GM10847 (cell line): Measurements from ENCODE around the gene EIF4G1.
A peak's percentile ranks its signal among the peaks of the same experiment; 100 is the strongest.

ENCODE experiments used
- POLR2A ChIP-seq: IDR thresholded peaks from 2 replicates; pipeline ENCODE4 v1.6.1; 2011; ENCODE audit not compliant: insufficient read length; ENCODE audit errors: extremely low read depth

Gene EIF4G1

DNA sequence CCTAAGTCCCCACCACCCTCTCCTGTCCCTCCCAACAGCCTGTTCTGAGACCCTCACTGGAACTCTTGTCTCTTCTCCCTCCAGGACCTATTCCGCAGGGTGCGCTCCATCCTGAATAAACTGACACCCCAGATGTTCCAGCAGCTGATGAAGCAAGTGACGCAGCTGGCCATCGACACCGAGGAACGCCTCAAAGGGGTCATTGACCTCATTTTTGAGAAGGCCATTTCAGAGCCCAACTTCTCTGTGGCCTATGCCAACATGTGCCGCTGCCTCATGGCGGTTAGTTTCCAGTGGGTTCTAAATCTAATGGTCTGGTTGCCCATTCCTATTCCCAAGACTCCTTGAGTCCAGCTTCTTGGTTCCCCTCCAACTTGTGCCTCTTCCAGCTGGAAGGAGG, 9.3 kb downstream of the EIF4G1 start:
- TF ChIP-seq POLR2A, result no peak

DNA sequence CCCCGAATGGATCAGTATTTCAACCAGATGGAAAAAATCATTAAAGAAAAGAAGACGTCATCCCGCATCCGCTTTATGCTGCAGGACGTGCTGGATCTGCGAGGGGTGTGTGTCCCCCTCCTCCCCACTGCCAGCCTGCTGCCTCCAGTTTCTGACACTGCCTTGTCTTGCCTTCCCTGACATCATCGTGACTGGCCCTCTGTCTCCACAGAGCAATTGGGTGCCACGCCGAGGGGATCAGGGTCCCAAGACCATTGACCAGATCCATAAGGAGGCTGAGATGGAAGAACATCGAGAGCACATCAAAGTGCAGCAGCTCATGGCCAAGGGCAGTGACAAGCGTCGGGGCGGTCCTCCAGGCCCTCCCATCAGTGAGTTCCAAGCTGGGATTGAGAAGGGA, 10.9 kb downstream of the EIF4G1 start:
- TF ChIP-seq POLR2A, result no peak

DNA sequence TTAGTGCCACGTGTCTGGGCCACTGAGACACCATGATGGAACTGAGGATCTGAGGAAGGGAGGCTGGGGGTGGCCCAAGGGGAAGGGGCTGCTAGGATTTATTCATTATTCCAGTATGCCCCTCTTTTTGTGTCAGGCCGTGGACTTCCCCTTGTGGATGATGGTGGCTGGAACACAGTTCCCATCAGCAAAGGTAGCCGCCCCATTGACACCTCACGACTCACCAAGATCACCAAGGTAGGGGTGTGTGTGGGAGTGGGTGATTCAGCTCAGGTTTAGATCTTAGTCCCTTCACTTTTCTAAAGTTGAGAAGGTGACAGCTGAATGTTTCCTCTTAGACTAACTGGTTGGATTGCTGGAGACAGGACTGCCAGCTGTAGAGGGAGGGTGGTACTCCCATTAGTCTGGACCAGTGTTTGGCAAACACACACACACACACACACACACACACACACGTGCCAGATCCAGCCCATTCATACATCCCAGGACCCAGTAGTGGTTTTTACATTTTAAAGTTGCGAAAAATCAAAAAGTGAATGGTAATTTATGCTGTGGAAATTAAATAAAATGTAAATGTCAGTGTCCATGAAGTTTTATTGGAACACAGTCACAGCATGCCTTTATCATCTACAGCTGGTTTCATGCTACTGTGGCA, 11.4 kb downstream of the EIF4G1 start:
- no peak for TF ChIP-seq POLR2A

DNA sequence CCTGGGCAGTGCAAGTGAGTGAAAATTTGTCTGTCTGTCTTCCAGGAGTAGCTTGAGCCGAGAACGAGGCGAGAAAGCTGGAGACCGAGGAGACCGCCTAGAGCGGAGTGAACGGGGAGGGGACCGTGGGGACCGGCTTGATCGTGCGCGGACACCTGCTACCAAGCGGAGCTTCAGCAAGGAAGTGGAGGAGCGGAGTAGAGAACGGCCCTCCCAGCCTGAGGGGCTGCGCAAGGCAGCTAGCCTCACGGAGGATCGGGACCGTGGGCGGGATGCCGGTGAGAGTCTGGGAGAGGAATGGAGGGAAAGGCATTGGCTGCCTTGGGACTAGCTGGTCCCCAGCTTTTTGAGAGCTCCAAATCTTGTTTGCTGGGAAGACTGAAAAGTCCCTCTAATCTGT, 12.8 kb downstream of the EIF4G1 start:
- no peak for TF ChIP-seq POLR2A

DNA sequence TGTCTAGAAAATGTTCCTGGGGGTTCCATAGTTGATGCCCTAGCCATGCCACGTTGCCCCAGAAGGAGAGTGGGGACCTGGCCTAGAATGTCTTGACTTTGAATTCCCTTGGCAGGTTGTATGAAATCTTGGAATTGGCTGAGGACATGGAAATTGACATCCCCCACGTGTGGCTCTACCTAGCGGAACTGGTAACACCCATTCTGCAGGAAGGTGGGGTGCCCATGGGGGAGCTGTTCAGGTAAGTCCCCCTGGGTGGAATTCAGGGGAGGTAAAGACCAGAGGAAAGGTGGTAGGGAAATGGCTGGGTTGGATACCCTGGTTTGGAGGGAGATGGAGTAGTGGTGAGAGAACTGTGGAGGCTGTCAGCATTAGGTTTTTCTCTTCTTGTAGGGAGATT, 14.1 kb downstream of the EIF4G1 start:
- no peak for TF ChIP-seq POLR2A

DNA sequence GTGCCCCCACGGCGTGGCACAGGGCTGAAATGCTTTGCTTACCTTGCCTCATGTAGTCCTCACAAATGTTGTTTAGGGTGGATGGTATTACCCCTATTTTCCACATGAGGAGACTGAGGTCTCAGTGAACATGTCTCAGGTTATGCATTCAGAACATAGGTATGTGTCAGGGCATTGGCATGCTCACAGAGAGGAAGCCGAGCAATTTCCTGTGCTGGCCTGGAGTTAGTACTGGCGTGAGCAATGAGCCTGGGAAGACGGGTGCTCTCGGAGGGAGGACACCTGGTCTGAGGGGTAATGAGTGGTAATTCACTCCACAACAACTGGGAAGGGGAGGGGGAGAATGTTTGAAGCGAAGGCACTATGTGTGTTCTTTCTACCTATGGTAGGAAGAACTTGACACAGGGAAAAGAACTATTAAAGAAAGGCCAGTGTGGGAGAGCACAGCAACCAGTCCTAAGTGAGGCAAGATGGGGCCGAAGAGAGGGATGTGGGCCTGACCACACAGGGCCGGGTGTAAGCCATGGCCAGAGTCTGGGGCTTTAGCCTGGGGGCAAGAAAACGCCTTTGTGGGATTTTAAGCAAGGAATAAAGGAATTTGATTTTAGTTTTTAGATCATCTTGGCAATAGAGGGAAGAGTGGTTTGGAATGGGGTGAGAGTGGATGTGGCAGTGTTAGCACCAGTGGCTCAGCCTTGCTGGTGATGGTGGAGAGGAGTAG, 18.1 kb downstream of the EIF4G1 start:
- TF ChIP-seq POLR2A, result no peak

DNA sequence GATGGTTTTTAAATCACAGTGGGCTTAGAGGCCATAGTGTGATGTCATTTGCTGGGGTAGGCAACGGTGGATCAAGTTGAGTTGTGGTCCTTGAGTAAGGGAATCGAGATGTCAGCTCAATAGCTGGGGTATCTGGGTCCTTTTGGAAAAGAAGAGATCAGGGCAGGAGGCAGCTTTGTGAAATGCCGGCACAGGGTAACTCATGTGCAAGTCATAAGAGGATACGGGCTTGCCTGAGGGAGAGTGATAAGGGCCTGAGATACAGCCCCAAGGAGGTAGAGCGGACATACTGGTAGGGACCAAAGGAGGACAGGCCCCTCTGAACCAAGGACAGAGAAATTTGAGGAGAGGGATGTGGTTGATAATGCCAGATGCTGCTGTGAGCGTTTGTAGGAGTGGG, 18.8 kb downstream of the EIF4G1 start:
- no peak for TF ChIP-seq POLR2A

DNA sequence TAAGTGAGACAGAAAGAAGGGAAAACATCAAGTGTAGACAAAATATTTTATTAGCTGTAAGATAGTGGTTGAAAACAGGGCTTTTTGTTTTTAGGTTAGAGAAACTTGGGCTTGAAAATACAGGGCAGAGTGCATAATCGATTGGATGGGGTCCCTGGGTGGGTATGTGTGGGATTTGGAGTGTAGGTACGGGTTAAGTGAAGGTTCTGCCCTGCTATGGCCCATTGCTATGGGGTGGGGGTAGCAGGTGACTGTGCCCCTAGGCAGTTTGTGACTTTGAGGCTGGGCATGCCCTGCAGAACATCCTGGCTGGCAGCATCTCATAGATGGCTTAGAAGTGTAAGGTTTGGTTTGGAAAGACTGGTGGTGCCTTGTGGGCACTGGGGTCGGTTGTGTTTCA, 19.3 kb downstream of the EIF4G1 start:
- TF ChIP-seq POLR2A, result no peak

DNA sequence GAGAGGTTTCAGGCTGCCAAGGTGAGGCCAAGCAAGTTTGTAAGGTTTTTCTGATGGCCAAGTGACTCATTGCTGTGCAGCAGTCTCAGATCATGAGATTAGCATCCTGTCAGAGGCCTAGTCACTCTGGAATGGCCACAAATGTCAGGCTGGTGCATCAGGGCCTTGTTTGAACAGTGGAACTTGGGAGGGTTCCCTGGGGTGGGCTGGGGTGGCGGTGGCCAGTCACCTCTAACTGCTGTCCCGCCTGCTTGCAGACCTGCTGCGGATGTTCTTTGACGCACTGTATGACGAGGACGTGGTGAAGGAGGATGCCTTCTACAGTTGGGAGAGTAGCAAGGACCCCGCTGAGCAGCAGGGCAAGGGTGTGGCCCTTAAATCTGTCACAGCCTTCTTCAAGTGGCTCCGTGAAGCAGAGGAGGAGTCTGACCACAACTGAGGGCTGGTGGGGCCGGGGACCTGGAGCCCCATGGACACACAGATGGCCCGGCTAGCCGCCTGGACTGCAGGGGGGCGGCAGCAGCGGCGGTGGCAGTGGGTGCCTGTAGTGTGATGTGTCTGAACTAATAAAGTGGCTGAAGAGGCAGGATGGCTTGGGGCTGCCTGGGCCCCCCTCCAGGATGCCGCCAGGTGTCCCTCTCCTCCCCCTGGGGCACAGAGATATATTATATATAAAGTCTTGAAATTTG, 20.2 kb downstream of the EIF4G1 start:
- no peak for TF ChIP-seq POLR2A

DNA sequence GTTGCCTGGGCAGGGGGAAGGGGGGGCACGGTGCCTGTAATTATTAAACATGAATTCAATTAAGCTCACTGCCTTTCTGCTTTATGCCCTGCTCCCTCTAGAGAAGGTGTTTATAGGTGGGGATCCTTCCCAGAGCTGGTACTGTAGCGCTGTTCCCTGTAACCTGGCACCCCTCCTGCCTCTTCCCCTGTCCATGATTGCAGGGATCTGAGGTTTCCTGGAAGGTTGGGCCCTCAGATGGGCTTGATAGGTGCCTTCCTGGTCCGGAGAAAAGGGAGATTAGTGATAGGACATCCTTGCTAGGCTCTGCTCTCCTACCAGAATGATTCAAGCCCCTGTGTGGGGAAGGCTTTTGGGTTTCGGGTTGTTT, 20.9 kb downstream of the EIF4G1 start:
- no peak for TF ChIP-seq POLR2A

DNA sequence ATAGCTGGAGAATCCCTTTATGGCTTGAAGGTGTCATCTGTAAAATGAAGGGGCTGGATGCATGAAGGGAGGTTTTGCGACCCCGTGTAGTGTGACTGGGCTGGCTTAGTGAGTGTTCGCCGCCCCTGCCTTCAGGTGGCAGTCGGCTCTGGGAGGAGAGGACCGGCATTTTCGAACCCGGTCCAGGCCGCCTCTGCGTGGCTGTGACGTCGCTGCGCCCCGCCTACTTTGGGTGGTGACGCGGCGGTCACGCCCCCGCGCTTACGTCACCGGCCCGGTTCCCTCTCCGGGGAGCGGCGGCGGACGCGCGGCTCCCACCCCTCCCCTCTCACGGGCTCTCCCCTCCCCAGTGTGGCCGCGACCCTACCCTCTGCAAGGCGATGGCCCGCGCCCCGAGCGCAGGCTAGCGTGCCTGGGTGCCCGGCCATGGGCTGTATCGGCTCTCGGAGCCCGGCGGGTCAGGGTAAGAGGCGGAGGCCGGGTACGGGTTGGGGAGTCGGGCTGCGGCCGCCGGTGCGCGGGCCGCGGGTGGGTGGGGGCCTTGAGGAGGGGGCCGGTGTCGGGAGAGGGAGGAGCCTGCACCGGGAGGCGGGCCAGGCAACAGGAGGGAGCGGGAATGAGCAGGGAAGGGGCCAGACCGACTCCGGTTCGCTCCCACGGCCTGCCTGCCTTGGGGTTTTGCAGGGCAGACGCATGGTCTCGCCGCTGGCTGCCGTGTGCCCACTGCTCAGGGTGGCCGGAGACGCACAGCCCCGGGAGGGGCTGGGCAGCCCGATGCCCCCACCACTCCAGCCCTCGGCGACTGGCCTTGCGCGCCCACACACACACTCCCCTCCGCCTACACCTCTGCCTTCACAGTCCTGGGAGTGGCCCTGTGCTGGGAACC, 21.5 kb downstream of the EIF4G1 start:
- TF ChIP-seq POLR2A, result peak; percentile 19

DNA sequence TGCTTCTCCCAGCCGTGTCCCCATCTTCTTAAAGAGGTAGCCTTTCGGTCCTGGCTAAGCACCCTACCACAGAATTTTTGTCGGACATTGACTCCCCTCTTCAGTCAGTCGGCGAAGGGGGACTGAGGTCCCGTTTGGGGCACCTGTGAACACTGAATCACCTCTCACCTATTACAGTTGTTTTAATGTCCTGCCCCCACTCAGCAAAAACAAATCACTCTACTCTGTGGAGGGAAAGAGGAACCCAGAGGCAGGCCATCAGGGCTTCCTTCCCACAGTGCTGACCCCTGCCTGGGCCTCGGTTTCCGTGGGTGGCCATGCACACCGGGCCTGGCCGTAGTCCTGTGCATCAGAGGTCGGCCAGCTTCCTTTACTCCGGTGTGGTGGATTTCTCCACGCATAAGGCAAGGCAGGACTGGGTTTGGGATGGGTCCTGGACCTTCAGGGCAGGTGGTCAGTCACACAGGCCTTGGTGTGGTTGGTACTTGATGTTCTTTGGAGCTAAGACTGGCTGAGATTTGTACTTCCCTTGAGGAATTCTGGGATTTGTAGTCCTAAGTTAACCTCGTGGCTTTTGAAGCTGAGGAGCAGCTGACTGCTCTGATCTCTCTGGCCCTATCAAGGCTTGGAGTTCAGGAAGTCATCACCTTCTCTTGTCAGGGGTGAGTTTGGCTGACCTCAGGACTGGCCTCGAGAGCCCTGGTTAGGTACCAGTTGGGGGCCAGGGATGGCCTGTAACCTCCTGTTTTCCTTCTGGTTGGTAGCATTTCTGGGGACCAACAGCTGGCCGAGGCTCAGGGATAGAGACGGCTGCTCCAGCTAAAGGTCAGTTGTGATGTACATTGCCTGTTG, 22.4 kb downstream of the EIF4G1 start:
- no peak for TF ChIP-seq POLR2A

DNA sequence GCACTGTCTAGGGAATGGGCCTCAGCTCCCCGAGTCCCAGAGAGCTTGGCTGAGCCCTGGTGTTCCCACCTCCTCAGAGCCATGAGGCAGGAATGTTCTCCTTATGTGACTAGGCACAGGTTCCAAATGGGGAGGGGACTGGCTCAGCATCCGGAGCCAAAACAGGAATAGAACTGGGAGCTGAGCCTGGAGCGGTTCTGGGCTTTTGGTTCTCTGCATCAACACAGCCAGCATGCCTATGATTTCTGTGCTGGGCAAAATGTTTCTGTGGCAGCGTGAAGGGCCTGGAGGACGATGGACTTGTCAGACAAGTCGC, 23.0 kb downstream of the EIF4G1 start, which contains the start of gene FAM131A:
Gene FAM131A (plus strand): TSS at position 202 of the 316 bp plus-strand sequence. CDS start 31 bp downstream, at position 233.
- no peak for TF ChIP-seq POLR2A

DNA sequence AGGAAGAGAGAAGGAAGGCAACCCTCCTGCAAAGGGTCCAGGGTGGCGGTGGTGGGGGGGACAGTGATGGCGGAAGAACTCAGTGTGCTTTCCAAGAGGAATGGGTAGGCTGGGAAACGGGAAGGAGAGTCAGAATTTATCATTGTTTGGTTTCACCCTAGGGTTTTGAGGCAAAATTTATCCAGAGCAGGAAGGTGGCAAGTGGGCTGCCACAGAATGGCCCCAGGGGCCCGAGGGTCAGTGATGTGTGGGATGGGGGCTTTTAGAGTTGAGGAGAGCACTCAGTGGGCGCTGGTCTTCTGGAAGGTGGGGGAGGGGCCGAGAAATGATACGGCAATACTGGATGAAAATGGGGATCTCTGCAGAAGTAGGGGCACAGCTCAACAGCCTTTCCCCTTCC, 23.6 kb downstream of the EIF4G1 start:
- TF ChIP-seq POLR2A, result no peak
